Measurements from ENCODE around the gene DPYD.

- no peak for TF ChIP-seq CTCF (IDR thresholded peaks at IDR 0.05; ENCODE audit: low read length)
- TF ChIP-seq EZH2 (IDR thresholded peaks at IDR 0.05; ENCODE audit: borderline replicate concordance, low read length), result no peak
These were observed 665.9 kb downstream of the DPYD start for GRCh38 chr1:97254731-97255463.

All from OCI-LY1 (cell line).